NCI-H1436 treated with DMSO at 0.1 percent for 48 hours (cell line): ENCODE measurements around the gene MEIS1.
A peak's percentile ranks its signal among the peaks of the same experiment; 100 is the strongest.
"Not testable (repeated sequence)": the region's sequence is repeated elsewhere in the genome, so short reads cannot be mapped to it uniquely, and the experiment has no call there.

ENCODE experiments used
- DNase-seq: peaks from one replicate; lab custom pipeline; 2025; lab: John Stamatoyannopoulos, UW

The MEIS1 gene

GRCh38 chr2:66467718-66468117, 32.8 kb downstream of the MEIS1 start:
- no peak for DNase-seq

GRCh38 chr2:66469214-66469902, 34.4 kb downstream of the MEIS1 start:
- no peak for DNase-seq

- DNase-seq: no peak
Measured at GRCh38 chr2:66470199-66470598, 35.3 kb downstream of the MEIS1 start.

GRCh38 chr2:66472225-66472843, 37.4 kb downstream of the MEIS1 start:
- no peak for DNase-seq

GRCh38 chr2:66477135-66477842, 42.4 kb downstream of the MEIS1 start:
- no peak for DNase-seq

GRCh38 chr2:66478299-66478698, 43.4 kb downstream of the MEIS1 start:
- DNase-seq: no peak

GRCh38 chr2:66478731-66479316, 43.9 kb downstream of the MEIS1 start:
- no peak for DNase-seq

- DNase-seq: no peak
Measured at GRCh38 chr2:66481100-66481549, 46.2 kb downstream of the MEIS1 start.

- not testable (repeated sequence) for DNase-seq
Measured at GRCh38 chr2:66485252-66485651, 50.3 kb downstream of the MEIS1 start.

- DNase-seq: peak; percentile 34
Measured at GRCh38 chr2:66488946-66489345, 54.0 kb downstream of the MEIS1 start.

GRCh38 chr2:66489436-66489835, 54.5 kb downstream of the MEIS1 start:
- no peak for DNase-seq

GRCh38 chr2:66490588-66491001, 55.7 kb downstream of the MEIS1 start:
- no peak for DNase-seq

GRCh38 chr2:66494708-66495107, 59.8 kb downstream of the MEIS1 start:
- no peak for DNase-seq

- no peak for DNase-seq
Measured at GRCh38 chr2:66495788-66496640, 61.1 kb downstream of the MEIS1 start.

GRCh38 chr2:66496670-66497420, 61.9 kb downstream of the MEIS1 start:
- DNase-seq: no peak

GRCh38 chr2:66497431-66498288, 62.7 kb downstream of the MEIS1 start:
- DNase-seq: no peak

GRCh38 chr2:66498289-66498975, 63.5 kb downstream of the MEIS1 start:
- DNase-seq: no peak

GRCh38 chr2:66501267-66501666, 66.3 kb downstream of the MEIS1 start:
- DNase-seq: no peak

GRCh38 chr2:66506265-66506664, 71.3 kb downstream of the MEIS1 start:
- no peak for DNase-seq
